HG03520 (cell line): ENCODE data around the gene FKBP10.
"Not testable (repeated sequence)": the region's sequence is repeated elsewhere in the genome, so short reads cannot be mapped to it uniquely, and the experiment has no call there.

Experiments used
- ATAC-seq: cut with Tn5 transposase; IDR thresholded peaks from one replicate; pipeline ENCODE4 v1.9.1; 2021; ENCODE audit warnings: mild to moderate bottlenecking, moderate library complexity; ENCODE audit not compliant: unreplicated experiment

Gene FKBP10

GRCh38 chr17:41812381-41813151 lies at the start of gene FKBP10:
TSS of gene FKBP10 (plus strand) at chr17:41813004. CDS start at chr17:41813035, 31 bp downstream.
- ATAC-seq = no peak

GRCh38 chr17:41763327-41763726 lies 49.5 kb upstream of the FKBP10 start:
- ATAC-seq = no peak

GRCh38 chr17:41766135-41766534 lies 46.7 kb upstream of the FKBP10 start:
- ATAC-seq = no peak

- no peak for ATAC-seq
These were observed 45.3 kb upstream of the FKBP10 start for GRCh38 chr17:41767324-41768042.

- no peak for ATAC-seq
These were observed 44.0 kb upstream of the FKBP10 start for GRCh38 chr17:41768682-41769288.

- ATAC-seq = no peak
These were observed 43.4 kb upstream of the FKBP10 start for GRCh38 chr17:41769346-41769862.

GRCh38 chr17:41769985-41770384 lies 42.8 kb upstream of the FKBP10 start:
- ATAC-seq = no peak

- ATAC-seq = no peak
These were observed 41.2 kb upstream of the FKBP10 start for GRCh38 chr17:41771389-41772206.

- ATAC-seq = no peak
These were observed 40.6 kb upstream of the FKBP10 start for GRCh38 chr17:41772218-41772585.

- ATAC-seq = no peak
These were observed 40.1 kb upstream of the FKBP10 start for GRCh38 chr17:41772586-41773189.

GRCh38 chr17:41773190-41773588 lies 39.6 kb upstream of the FKBP10 start:
- no peak for ATAC-seq

GRCh38 chr17:41773731-41774193 lies 39.0 kb upstream of the FKBP10 start:
- ATAC-seq = no peak

GRCh38 chr17:41775394-41776226 lies 37.2 kb upstream of the FKBP10 start:
- no peak for ATAC-seq

- not testable (repeated sequence) for ATAC-seq
These were observed 36.4 kb upstream of the FKBP10 start for GRCh38 chr17:41776262-41776900.

- ATAC-seq = no peak
These were observed 35.6 kb upstream of the FKBP10 start for GRCh38 chr17:41777157-41777573.

GRCh38 chr17:41777574-41778188 lies 35.1 kb upstream of the FKBP10 start:
- ATAC-seq = no peak

- no peak for ATAC-seq
These were observed 32.9 kb upstream of the FKBP10 start for GRCh38 chr17:41779954-41780353.

GRCh38 chr17:41781404-41782110 lies 31.2 kb upstream of the FKBP10 start:
- no peak for ATAC-seq
